Ramos (cell line): ENCODE measurements around the gene MED13L.

Source experiments
- in situ Hi-C: fragments of 300-500 bp; cut with MboI; formaldehyde crosslinking; loops from one replicate; pipeline ENCODE4 v1.14.3; 2022; ENCODE audit warnings: low sequenced_read_pairs; ENCODE audit not compliant: unreplicated experiment

MED13L gene

DNA sequence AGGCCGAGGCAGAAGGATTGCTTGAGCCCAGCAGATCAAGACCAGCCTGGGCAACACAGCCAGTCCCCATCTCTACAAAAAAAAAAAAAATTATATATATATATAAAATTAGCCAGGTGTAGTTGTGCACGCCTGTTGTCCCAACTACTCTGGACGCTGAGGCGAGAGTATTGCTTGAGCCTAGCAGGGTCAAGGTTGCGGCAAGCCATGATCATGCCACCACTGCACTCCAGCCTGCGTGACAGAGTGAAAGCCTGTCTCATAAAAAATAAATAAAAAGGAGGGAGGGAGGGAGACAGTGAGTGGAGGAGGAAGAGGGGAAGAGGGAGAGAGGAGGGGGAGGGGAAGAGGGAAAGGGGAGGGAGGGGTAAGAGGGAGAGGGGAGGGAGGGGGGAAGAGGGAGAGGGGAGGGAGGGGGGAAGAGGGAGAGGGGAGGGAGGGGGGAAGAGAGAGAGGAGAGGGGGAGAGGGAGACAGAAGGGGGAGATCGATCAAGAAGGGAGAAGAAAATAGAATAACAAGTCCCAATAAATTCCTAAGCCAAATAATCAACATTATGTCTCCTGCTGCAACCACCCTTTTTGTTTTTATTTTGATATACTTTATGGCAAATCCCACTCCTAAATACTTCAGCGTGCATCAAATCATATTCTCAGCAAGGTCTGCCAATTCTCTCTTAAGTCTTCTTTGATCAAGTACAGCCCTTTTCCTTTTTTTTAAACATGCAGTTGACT lies 163.9 kb downstream of the MED13L start:
- in situ Hi-C loops = no loop called here

GRCh38 chr12:116106870-116107269 lies 170.6 kb downstream of the MED13L start:
- in situ Hi-C loops = no loop called here

DNA sequence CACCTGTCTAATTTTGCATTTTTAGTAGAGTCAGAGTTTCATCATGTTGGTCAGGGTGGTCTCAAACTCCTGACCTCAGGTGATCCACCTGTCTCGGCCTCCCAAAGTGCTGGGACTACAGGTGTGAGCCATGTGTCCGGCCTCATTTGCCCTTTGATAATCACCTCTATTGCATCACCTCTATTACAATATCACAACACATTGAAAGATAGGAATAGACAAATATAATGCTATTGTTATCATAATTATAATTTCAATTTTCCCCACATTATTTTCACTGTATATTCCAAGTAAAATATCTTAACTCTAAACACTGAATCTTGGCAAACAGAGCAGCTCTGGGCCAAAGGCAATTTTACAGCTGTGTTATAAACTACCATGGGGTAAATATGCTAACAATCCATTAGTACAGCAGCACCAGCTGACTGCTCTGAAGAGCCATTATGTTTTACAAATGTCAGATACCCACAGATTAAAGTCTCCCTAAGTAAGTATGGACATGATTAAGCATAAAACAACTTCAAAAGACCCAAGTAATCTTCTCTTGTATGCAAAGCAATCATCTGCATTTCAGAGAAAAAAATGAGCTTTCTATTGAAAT lies 173.2 kb downstream of the MED13L start:
- in situ Hi-C loops = no loop called here

DNA sequence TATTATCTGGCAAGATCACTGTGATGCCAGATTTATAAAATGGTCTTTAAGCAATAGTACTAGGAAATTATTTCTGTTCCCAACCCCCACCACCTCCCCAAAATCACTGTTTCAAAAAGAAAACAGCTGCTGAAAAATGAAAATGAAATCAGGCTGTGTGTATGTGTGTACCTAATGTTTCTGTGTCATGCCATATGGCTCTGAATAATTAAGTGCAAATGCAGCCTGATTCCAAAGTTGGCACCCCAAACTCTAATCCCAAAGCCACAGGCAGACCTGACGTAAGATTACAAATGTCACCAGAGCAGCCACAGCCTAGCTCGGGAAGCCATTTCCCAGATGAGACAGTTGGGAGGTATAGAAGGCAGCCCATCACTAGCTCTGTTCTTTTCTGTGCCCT lies 175.5 kb downstream of the MED13L start:
- in situ Hi-C loops = no loop called here

DNA sequence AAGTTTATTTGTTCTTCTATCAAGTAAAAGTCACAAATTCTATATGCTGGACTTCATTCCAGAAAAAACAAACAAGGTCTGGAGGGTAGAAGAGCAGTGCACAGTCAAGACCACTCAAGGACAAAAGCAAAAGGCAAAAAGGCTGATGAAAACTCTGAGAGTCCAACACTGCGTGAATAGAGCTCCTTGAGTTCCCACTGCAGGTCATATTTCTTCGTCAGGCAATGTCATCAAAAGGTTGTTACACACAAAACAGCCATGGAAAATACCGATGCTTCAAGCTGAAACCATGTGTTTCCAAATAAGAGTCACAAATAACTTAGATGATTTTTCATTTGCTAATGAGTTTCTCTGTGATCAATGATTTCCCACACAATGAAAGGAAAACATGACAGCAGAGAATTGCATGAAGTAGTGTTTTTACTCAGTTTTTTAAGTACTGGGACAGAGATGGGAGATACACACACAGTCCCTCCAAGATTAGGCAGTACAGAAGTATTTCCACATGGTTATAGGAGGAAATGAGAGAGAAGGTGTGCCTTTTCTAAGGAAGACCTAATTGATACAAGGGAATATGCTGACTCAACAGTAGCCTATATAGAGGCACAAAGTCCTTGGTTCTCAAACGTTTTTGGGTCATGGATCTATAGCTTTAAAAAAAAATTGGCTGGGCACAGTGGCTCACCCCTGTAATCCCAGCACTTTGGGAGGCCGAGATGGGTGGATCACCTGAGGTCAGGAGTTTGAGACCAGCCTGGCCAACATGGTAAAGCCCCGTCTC lies 177.7 kb downstream of the MED13L start:
- in situ Hi-C loops = no loop called here

- in situ Hi-C loops = no loop called here
These were observed 180.6 kb downstream of the MED13L start for GRCh38 chr12:116096874-116097273.

- in situ Hi-C loops = no loop called here
These were observed 183.0 kb downstream of the MED13L start for GRCh38 chr12:116094475-116094874.

GRCh38 chr12:116093915-116094314 lies 183.6 kb downstream of the MED13L start:
- in situ Hi-C loops = no loop called here

DNA sequence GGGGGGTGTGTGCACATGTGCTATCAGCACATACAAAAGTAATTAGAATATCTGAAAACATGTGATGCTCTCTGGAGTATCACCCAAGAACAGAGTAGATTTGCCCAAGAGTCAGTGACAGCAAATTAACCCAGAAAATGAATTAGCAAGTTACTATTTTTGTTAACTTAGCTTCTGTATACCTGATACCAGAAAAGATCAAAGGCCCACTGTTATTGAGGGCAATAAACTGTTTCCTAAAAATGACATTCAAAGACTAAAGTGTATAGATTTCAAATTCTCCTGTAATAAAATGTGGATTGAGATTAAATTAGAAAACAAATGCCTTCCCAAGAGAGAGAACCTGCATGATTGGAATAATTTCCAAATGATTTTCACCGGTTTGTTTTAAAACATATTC lies 184.7 kb downstream of the MED13L start:
- in situ Hi-C loops = no loop called here

GRCh38 chr12:116092162-116092561 lies 185.3 kb downstream of the MED13L start:
- in situ Hi-C loops = no loop called here

- in situ Hi-C loops = no loop called here
These were observed 185.9 kb downstream of the MED13L start for GRCh38 chr12:116091579-116091978.

GRCh38 chr12:116090516-116090915 lies 187.0 kb downstream of the MED13L start:
- in situ Hi-C loops = no loop called here

DNA sequence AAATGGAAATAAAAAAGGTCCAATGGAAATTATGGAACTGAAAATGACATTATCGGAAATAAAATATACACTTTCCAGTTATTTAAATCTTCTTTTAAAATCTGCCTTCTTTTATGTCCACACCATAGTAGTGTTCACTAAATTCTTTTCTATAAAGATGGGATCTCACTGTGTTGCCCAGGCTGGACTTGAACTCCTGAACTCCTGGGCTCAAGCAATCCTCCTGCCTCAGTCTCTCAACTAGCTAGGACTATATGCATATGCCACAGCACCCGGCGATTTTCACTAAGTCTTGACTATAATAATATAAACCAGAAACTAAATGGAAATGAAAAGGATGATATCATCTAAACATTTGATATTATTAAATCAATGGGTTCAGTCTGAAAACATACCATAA lies 188.4 kb downstream of the MED13L start:
- in situ Hi-C loops = no loop called here

GRCh38 chr12:116087962-116088361 lies 189.5 kb downstream of the MED13L start:
- in situ Hi-C loops = no loop called here

- in situ Hi-C loops = no loop called here
These were observed 190.1 kb downstream of the MED13L start for GRCh38 chr12:116087399-116087798.

GRCh38 chr12:116080415-116080814 lies 197.1 kb downstream of the MED13L start:
- in situ Hi-C loops = no loop called here

DNA sequence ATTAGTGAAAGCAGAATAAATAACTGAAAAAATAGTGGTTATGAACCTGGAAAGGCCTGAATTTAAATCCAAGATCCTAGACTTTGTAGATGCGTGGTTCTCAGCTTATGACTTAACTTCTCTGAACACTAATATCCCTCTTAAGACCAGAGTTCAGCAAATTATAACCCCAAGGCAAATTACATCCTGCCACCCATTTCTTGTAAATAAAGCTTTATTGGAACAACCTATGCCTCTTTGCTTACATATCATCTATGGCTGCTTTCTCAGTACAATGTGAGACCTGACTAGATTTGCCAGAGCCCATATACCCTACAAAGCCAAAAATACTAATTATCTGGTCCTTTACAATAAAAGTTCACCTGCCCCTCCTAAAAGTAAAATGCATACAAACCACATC lies 199.1 kb downstream of the MED13L start:
- in situ Hi-C loops = no loop called here

GRCh38 chr12:116077431-116077830 lies 200.1 kb downstream of the MED13L start:
- in situ Hi-C loops = no loop called here

DNA sequence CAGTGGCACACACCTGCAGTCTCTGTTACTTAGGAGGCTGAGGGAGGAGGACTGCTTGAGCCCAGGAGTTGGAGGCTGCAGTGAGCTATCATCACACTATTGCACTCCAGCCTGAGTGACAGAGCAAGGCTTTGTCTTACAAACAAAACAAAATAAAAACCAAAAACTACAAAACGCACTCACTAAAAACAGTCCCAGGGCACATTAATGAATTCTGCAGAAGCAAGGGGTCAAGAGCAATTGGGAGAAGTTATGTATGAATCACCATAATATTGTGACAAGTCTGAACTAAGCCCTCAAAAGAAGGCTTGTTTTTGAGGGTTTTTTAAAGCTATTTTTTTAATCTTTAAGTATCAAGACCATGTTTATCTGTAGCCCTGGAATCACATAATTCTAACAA lies 201.1 kb downstream of the MED13L start:
- in situ Hi-C loops = no loop called here

DNA sequence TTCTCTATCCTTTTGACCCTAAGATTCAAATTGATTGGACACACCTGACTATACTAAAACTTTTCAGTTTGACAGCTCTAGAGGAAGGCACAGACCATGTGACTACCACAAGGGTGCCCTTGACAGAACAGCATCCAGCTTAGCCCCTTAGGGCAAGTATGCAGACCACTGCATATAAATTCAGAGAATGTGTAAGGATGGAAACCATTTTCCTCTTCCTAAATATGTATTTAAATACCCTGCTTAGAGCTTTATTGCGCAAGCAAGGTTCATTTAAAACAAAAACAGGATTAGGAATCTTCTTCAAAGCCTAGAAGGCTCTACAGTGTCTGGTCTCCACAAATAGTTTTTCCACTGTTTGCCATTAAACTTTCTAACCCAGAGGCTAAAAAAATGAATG lies 202.8 kb downstream of the MED13L start:
- in situ Hi-C loops = no loop called here

- in situ Hi-C loops = no loop called here
These were observed 205.8 kb downstream of the MED13L start for GRCh38 chr12:116071555-116072230.
